NCI-H526 treated with DMSO at 0.1 percent for 48 hours (cell line): ENCODE measurements around the gene GUCA2B.

Experiments
- DNase-seq: peaks from one replicate; lab custom pipeline; 2025; lab: John Stamatoyannopoulos, UW

Gene GUCA2B

DNA sequence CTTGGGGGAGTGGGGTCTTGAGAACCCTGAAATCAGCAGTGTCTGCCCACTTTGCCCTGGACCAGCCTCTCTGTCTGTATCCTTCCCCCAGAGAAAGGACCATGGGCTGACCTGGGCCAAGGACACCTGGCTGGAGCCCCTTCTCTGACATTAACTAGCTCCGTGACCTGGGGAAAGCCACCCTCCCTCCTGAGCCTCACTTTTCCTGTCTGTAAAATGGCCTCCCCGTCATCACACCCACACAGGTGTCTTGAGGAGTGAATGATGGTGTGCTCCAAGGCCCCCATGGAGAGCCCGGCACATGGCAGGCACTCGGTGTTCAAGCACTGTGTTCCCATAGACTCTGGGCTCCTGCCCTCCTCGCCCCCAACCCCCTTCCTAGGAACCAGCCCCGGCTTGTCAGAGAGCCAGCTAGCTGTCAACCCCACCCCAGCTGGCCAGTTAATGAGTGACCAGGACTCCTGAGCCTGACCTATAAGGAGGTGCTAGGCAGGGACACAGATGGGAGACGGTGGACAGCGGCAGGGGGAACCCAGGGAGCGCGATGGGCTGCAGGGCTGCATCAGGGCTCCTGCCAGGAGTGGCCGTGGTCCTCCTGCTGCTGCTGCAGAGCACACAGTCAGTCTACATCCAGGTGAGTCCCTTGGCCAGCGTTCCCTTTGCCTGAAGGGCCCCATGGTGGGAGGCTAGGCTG, at the start of gene GUCA2B:
Gene GUCA2B, plus strand, starts transcription at position 504 of the 694 bp plus-strand sequence. Its CDS starts 41 bp downstream, at position 545.
- DNase-seq: no peak

DNA sequence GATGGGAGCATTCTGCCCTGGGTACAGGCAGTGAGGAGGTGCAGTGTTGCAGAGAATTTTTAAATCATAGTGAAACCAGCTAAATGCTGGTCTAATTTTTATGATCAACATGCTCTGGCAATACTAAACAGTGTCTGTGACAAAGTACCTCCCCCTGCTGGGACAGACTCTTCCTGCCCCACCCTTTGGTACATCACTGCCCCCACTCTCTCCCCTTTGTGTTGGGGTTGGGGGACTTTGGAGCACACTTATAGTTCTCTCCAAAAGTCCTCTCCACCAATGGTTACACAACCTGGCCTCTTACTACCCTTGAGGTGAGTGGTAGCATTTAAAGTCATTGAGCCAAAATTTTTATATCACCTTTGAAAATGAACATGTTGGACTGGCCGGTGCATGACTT, 48.2 kb upstream of the GUCA2B start:
- DNase-seq: no peak

DNA sequence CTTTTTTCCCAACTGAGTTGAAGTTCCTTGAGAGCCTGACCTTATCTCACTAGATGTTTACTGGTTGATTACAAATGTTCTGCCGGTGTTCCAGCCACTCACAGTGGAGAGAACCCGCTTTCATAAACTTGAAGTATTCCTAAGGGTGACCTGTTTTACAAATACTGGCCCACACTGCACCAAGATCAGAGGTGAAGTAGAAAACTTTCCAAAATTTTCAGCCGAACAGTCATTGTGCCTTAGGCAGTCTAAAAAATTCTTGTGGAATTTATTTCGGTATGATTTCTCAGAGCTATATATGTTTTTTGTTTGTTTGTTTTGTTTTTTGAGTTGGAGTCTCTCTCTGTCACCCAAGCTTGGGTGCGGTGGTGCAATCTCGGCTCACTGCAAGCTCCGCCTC, 44.9 kb upstream of the GUCA2B start:
- no peak for DNase-seq

GRCh38 chr1:42109600-42109999, 43.6 kb upstream of the GUCA2B start:
- DNase-seq: no peak

- DNase-seq: no peak
These were observed 39.0 kb upstream of the GUCA2B start for GRCh38 chr1:42114229-42114628.

DNA sequence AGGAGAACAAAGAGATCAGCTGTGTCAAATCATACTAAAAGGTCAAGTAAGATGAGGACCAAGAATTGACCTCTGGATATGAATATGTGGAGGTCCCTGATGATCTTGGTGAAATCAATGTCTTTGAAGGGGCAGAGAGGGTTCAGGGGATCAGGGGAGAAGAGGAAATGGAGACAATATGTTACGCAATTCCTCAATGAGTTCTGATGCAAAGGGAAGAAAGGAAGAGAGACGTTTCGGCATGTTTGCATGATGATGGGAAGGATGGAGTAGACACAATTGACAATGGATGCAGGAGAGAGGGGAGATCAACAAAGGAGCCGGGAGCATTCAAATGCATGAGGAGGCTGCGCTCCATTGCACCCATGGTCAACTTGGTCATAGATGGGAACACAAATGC, 36.0 kb upstream of the GUCA2B start:
- no peak for DNase-seq

GRCh38 chr1:42118125-42118524, 35.1 kb upstream of the GUCA2B start:
- DNase-seq: no peak

DNA sequence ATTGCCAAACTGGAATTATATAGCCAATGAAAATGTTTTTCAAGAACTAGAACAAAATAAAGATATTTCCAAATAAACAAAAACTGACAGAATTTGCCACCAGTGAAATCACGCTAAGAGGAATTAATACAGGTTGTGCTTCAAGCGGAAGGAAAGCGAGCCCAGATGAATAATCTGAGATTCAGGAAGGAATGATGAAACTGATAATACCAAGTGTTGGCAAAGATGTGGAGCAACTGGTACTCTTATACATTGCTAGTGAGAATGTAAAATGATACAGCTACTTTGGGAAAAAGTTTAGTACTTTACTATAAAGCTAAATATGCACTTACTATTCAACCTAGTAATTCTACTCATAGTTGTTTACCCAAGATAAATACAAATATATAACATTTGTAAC, 30.8 kb upstream of the GUCA2B start:
- DNase-seq: no peak

DNA sequence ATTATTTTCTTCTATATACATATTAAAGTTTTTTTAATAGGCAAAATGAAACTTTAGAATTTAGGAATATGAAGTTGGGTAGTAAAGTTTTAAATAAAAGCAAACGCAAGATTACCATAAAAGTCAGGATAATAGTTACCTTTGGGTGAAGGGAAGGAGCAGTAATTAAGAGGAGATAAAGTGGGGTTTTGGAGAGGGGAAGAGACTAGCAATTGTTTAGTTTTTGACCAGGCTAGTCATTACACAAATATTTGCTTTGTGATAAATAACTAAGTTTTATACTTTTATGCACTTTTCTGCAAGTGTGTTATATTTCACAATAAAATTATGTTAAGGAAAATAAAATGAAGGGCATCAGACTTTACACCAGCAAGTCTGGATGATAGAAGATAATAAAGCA, 27.7 kb upstream of the GUCA2B start:
- DNase-seq: no peak

DNA sequence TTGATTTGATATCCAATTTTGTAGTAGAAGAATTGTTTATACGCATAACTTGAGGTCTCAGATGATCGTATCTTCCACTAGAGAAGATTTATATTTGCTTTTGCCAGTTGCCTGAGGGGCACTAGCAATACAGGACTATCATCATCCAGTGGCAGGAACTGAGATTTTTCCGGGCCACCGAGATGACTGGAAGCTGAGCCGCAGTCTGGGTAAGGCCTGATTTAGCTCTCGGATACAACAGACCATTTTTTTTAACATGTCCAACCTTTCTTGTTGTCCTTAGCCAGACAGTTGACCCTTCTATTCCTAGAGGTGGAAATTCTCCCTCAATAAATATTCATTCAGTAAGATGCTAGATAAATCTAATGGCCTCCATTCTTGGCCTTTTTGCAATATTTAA, 25.4 kb upstream of the GUCA2B start:
- DNase-seq: no peak

DNA sequence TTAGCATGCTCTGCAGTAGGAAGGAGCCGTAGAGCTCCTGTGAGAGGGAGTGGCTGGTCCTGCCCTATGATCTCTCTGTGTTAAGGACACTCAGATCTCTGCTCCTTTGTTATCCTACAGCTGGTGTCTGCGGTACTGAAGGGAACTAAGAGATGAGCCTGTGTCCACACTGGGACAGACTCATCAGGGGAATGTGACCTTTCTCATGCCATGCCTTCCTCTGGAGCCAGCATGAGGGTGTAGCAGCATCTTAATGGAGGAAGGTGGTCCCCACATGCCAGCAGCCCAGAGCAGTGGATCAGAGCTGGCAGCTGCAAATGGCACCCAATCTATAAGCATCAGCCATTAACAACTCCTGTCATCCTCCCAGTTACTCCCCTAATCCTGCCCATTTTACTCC, 24.7 kb upstream of the GUCA2B start:
- DNase-seq: no peak

- DNase-seq: no peak
These were observed 24.2 kb upstream of the GUCA2B start for GRCh38 chr1:42128964-42129363.

- DNase-seq: no peak
These were observed 23.0 kb upstream of the GUCA2B start for GRCh38 chr1:42130061-42130660.

DNA sequence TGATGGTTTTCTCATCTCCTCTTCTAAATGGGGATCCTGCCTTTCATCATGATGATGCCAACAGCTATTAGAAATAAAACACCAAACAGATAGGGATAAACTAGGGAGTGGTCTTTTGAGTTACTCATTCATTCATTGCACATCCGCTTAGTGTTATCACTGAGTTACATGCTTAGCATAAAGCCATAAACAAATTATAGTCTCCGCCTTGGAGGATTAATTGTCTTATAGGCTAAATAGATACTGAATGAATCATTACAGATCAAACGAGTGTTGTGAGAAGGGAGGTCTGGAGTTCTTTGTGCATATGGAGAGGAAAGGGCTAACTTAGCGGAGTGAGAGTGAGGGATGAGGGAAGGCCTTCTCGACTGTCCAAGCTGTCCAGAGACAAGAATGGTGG, 19.8 kb upstream of the GUCA2B start:
- no peak for DNase-seq

GRCh38 chr1:42133809-42134526, 19.2 kb upstream of the GUCA2B start:
- no peak for DNase-seq

GRCh38 chr1:42135426-42135825, 17.8 kb upstream of the GUCA2B start:
- DNase-seq: no peak

DNA sequence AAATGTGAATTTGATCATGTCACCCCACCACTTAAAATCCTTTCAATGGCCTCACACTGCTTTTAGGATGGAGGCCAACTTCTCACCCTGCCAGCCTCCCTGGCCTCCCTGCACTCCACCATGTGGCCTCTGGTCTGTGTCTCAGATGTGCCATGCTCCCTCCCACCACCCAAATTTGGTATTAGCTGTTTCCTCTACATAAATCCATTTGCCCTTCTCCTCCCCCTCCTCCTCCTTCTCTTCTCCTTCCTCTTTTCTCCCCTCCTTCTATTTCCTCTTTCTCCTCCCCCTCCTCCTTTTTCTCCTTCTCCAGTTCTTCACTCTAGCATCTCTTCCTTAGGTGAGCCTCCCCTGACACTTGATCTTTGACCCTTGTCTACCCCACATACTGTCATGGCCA, 16.7 kb upstream of the GUCA2B start:
- no peak for DNase-seq

DNA sequence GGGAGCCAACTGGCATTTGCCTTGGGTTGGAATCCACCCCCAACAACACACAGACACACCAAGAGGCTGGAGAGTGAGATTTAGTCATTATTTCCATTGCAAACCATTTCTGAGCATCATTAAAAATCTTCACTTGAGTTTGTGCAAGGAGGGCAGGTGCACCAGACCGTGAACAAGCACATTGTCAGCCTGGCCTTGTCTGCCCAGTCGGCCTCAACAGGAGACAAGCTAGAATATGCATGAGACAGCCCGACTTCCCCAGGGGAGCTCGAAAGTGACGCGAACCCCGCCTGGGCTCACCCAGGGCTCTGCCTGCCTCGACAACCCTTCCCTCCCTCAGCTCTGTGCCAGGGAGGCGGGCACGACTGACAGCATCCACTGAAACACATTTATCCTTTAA, 15.4 kb upstream of the GUCA2B start:
- peak; percentile 55 for DNase-seq

DNA sequence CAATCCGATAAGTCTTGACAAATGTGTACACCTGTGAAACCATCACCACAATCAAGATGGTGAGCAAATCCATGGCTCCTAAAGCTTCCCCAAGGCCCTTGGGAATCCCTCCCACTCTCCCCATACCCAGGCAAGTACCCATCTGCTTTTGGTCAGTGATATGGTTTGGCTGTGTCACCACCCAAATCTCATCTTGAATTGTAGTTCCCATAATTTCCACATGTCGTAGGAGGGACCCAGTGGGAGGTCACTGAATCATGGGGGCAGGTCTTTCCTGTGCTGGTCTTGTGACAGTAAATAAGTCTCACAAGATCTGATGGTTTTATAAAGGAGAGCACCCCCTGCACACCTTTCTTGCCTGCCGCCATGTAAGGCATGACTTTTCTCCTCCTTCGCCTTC, 14.6 kb upstream of the GUCA2B start:
- no peak for DNase-seq

- no peak for DNase-seq
These were observed 13.8 kb upstream of the GUCA2B start for GRCh38 chr1:42139444-42139843.

DNA sequence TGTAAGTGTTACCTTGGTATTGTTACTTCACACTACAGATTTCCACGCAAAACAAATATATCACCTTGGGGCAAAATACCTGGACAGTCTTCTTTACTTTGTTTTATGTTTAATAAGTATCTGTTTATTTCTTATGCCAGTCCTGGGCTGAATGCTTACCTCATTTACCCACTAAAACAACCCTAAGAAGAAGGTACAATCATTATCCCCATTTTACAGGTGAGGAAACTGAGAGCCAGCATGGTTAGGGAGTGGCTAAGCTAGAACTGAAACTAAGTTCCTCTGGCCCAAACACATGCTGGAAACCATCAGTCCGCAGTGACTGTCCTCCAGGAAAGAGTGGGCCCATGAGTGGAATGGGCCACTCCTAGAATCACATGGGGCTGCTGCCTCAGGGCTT, 13.0 kb upstream of the GUCA2B start:
- no peak for DNase-seq

DNA sequence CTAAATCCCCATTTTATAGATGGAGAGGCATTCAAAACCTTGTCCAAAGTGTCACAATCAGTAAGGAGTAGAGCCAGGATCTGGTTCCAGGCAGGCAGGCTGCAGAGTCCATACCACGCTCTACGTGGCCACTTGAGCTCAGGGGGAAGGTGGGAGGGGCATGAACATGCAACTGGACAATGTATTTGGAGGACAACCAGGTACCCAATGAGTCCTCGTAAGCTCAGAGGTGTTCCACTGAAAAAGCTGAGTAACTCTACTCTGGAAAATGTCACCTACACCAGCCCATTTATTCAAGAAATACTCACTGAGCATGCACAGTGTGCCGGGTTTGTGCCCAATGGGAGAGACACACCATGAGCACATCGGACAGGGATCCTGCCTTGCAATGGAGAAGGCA, 11.2 kb upstream of the GUCA2B start:
- no peak for DNase-seq

DNA sequence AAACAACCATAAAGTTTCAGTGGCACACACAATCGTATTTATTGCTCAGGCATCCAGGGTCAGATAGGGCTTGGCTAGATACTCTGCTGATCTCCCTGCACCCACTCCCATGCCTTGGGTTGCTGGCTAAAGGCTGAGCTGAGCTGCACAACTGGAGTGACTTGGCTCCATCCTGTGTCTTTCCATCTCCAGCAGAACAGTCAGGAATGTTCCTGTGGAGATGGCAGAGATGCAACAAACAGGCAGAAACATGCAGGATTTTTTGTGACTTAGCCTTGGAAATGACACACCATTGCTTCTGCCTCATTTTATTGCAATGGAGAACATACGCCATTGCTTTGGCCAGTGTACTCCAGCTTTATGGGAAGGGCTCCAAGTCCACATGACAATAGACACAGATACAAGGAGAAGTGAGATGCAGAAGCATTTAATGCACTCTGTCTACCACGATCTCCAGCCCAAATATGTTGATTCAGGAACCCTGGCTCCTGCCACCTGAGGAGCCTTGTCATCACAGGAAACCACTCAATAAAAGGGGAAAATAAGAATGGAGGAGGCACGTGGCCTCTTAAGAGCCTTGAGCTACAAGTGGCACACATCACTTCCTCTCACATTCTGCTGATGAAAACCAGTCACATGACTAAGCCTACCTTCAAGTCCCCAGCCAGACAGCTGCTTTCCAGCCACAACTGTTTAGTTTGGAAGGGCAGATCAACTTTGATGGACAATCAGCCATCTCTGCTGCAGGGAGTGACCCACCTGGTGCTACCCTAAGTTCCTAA, 10.1 kb upstream of the GUCA2B start:
- no peak for DNase-seq
